Amniotic stem cell (primary cell): ENCODE results near the gene MYL1.

Source experiments
- DNase-seq: peaks from one replicate; lab custom pipeline; 2025; lab: John Stamatoyannopoulos, UW

The MYL1 gene

GRCh38 chr2:210315015-210315788, at the start of gene MYL1:
Gene MYL1, minus strand, starts transcription at chr2:210315174. Its CDS starts 132 bp downstream, at chr2:210315042.
- DNase-seq: no peak

GRCh38 chr2:210363876-210364275, 48.9 kb upstream of the MYL1 start:
- DNase-seq: no peak

GRCh38 chr2:210363261-210363660, 48.3 kb upstream of the MYL1 start:
- DNase-seq: no peak

GRCh38 chr2:210360412-210360811, 45.4 kb upstream of the MYL1 start:
- no peak for DNase-seq

GRCh38 chr2:210356944-210357343, 42.0 kb upstream of the MYL1 start:
- no peak for DNase-seq

GRCh38 chr2:210337159-210337558, 22.2 kb upstream of the MYL1 start:
- DNase-seq: no peak

- no peak for DNase-seq
These were observed 9.9 kb upstream of the MYL1 start for GRCh38 chr2:210324906-210325305.

- DNase-seq: no peak
These were observed 9.5 kb upstream of the MYL1 start for GRCh38 chr2:210324458-210324857.

- DNase-seq: no peak
These were observed 8.0 kb upstream of the MYL1 start for GRCh38 chr2:210323003-210323402.

GRCh38 chr2:210318891-210319290, 3.9 kb upstream of the MYL1 start:
- DNase-seq: no peak

- DNase-seq: no peak
These were observed 3.5 kb upstream of the MYL1 start for GRCh38 chr2:210318486-210318885.

GRCh38 chr2:210310550-210310949, 4.4 kb downstream of the MYL1 start:
- no peak for DNase-seq

GRCh38 chr2:210309548-210310233, 5.3 kb downstream of the MYL1 start:
- DNase-seq: no peak

GRCh38 chr2:210303498-210303897, 11.5 kb downstream of the MYL1 start:
- no peak for DNase-seq

- DNase-seq: no peak
These were observed 12.6 kb downstream of the MYL1 start for GRCh38 chr2:210302326-210302725.

GRCh38 chr2:210299866-210300373, 15.1 kb downstream of the MYL1 start:
- no peak for DNase-seq

GRCh38 chr2:210288408-210288807, 26.6 kb downstream of the MYL1 start:
- no peak for DNase-seq

- DNase-seq: no peak
These were observed 27.7 kb downstream of the MYL1 start for GRCh38 chr2:210287301-210287700.

- no peak for DNase-seq
These were observed 28.8 kb downstream of the MYL1 start for GRCh38 chr2:210286123-210286680.

- DNase-seq: no peak
These were observed 37.8 kb downstream of the MYL1 start for GRCh38 chr2:210277133-210277532.

- DNase-seq: no peak
These were observed 43.7 kb downstream of the MYL1 start for GRCh38 chr2:210271300-210271699.

GRCh38 chr2:210269148-210269547, 45.8 kb downstream of the MYL1 start:
- no peak for DNase-seq

GRCh38 chr2:210268281-210268680, 46.7 kb downstream of the MYL1 start:
- DNase-seq: no peak
